Stimulated activated CD8-positive, alpha-beta memory T cell treated with anti-CD3 and anti-CD28 coated beads, Interleukin-12 subunit alpha, Interleukin-12 subunit beta, amount 100 ng/mL, for 4 hours (primary cell): ENCODE data around the gene ANKRD34B.
"Not testable (repeated sequence)": the region's sequence is repeated elsewhere in the genome, so short reads cannot be mapped to it uniquely, and the experiment has no call there.

Source experiments
- DNase-seq: peaks from one replicate; pipeline ENCODE4 v3.0.0-alpha.2; 2020; ENCODE audit warnings: low read depth

ANKRD34B gene

GRCh38 chr5:80569961-80570786 lies at the start of gene ANKRD34B:
Gene ANKRD34B, minus strand, starts transcription at chr5:80570280. Its CDS starts 10,261 bp downstream, at chr5:80560019.
- no peak for DNase-seq

GRCh38 chr5:80619086-80619485 lies 49.0 kb upstream of the ANKRD34B start:
- no peak for DNase-seq

GRCh38 chr5:80618438-80618837 lies 48.4 kb upstream of the ANKRD34B start:
- no peak for DNase-seq

- DNase-seq = no peak
Observed at GRCh38 chr5:80615266-80615914, 45.3 kb upstream of the ANKRD34B start.

- DNase-seq = no peak
Observed at GRCh38 chr5:80609692-80610091, 39.6 kb upstream of the ANKRD34B start.

GRCh38 chr5:80608731-80609130 lies 38.7 kb upstream of the ANKRD34B start:
- no peak for DNase-seq

- DNase-seq = no peak
Observed at GRCh38 chr5:80607832-80608231, 37.8 kb upstream of the ANKRD34B start.

GRCh38 chr5:80607343-80607742 lies 37.3 kb upstream of the ANKRD34B start:
- no peak for DNase-seq

- no peak for DNase-seq
Observed at GRCh38 chr5:80600943-80601693, 31.0 kb upstream of the ANKRD34B start.

GRCh38 chr5:80597500-80597899 lies 27.4 kb upstream of the ANKRD34B start:
- no peak for DNase-seq

- DNase-seq = no peak
Observed at GRCh38 chr5:80594810-80595209, 24.7 kb upstream of the ANKRD34B start.

GRCh38 chr5:80592761-80593160 lies 22.7 kb upstream of the ANKRD34B start:
- DNase-seq = no peak

GRCh38 chr5:80592105-80592504 lies 22.0 kb upstream of the ANKRD34B start:
- no peak for DNase-seq

- no peak for DNase-seq
Observed at GRCh38 chr5:80591352-80591751, 21.3 kb upstream of the ANKRD34B start.

- no peak for DNase-seq
Observed at GRCh38 chr5:80590766-80591165, 20.7 kb upstream of the ANKRD34B start.

GRCh38 chr5:80588858-80589540 lies 18.9 kb upstream of the ANKRD34B start:
- no peak for DNase-seq

- DNase-seq = no peak
Observed at GRCh38 chr5:80584770-80585169, 14.7 kb upstream of the ANKRD34B start.

- DNase-seq = not testable (repeated sequence)
Observed at GRCh38 chr5:80580291-80580690, 10.2 kb upstream of the ANKRD34B start.

- no peak for DNase-seq
Observed at GRCh38 chr5:80579050-80579449, 9.0 kb upstream of the ANKRD34B start.

- DNase-seq = no peak
Observed at GRCh38 chr5:80577707-80578106, 7.6 kb upstream of the ANKRD34B start.

- DNase-seq = no peak
Observed at GRCh38 chr5:80576383-80576782, 6.3 kb upstream of the ANKRD34B start.

GRCh38 chr5:80573062-80573461 lies 3.0 kb upstream of the ANKRD34B start:
- DNase-seq = no peak
